CD4-positive, alpha-beta T cell treated with Interleukin-1 beta for 1 hour (primary cell): ENCODE results near the gene VAV3.

Source experiments
- DNase-seq, 2 donors: peaks; one replicate each; pipeline ENCODE4 v3.0.0-alpha.2; 2020 to 2022

Gene VAV3

DNA sequence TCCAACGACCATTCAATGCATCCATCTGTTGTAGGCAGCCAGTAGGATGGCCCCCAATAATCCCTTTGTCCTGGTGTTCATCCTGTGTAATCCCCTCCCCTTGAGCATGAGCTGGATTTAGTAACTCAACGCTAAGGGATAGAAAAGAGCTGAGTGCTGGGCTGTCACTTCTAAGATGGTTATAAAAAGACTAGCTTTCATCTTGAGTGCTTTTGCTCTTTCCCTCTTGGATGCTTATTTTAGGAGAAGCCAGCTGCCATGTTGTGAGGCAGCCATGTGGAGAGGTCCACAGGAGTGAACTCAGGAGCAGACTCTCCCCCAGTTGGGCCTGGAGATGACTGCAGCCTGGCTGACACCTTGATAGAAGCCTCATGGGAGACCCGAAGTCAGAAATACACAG, 401.5 kb downstream of the VAV3 start:
- DNase-seq, result no peak

DNA sequence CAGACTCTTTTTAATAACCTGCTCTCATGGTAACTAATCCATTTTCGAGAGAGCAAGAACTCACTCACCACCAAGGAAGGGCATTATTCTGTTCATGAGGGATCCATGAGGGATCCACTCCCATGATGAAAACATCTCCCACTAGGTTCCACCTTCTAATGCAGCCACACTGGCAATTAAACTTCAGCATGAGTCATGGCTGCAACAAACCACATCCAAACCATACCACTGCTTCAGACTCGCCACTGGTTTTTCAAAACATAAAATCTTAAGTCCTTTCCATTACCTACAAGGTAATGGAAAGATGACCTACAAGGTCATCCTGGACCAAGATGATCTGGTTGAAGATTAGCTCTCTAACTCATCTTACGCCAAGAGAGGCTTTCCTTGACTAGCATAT, 405.1 kb downstream of the VAV3 start:
- no peak for DNase-seq

DNA sequence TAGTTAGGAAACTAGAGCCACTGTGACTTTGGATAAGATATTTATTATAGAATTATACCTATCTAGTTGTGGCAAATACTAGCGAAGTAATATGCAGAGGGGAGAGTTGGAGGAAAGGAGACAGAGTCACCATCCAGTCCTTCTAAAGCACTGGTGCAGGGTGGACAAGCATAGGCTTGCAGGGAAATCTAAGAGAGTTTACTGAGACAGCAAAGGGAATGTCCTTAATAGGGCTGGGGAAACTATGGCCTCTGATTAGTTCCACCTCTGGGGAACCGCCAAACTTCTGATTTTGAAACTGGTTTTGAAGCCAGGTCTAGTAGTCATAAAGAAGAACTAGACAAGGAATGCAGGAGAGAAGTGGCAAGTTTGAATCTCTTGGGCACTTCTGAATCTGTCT, 407.9 kb downstream of the VAV3 start:
- DNase-seq, result no peak

DNA sequence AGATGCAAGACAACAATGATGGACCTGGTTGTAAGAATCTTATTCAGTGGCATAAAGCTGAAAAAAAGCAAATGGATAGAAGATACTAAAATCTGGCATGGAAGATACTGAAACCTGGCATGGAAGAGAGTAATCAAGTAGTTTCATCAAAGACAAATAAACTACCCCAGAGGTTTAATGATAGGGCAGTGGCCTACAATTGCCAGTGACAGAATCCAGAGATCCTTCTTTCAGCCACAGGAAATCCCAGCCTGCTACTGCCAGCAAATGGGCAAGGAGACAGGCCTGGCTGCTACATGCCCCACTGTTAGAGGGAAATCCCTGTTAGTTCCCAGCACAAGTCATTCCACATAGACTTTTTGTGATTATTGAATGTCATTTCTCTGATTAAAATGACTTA, 409.4 kb downstream of the VAV3 start:
- no peak for DNase-seq

DNA sequence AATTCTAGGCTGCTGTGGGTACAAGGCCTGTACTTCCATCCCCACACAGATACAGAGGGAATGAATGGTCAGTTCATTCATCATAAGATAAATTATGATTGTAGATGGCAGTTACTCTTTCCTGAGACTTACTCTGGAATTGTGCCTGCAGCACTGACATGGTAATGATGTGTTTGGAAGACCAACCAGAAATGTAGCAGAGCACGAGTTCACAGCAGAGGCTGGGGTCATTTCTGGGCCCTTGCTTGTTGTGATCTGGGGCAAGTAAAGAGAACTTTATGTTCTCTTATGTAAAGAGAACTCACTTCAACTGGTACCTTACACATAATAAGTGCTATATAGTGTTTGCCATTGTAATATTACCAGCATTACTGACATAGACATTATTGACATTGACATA, 412.2 kb downstream of the VAV3 start:
- no peak for DNase-seq

- no peak for DNase-seq
Measured at GRCh38 chr1:107551456-107551855, 413.5 kb downstream of the VAV3 start.

DNA sequence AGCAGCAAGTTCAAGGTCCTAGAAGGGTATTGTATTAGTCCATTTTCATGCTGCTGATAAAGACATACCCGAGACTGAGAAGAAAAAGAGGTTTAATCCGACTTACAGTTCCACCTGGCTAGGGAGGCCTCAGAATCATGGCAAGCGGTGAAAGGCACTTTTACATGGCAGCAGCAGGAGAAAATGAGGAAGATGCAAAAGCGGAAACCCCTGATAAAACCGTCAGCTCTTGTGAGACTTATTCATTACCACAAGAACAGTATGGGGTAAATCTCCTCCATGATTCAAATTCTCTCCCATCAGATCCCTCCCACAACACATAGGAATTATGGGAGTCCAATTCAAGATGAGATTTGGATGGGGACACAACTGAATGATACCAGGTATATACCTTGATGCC, 414.6 kb downstream of the VAV3 start:
- no peak for DNase-seq

- no peak for DNase-seq
Measured at GRCh38 chr1:107549152-107549810, 415.7 kb downstream of the VAV3 start.

DNA sequence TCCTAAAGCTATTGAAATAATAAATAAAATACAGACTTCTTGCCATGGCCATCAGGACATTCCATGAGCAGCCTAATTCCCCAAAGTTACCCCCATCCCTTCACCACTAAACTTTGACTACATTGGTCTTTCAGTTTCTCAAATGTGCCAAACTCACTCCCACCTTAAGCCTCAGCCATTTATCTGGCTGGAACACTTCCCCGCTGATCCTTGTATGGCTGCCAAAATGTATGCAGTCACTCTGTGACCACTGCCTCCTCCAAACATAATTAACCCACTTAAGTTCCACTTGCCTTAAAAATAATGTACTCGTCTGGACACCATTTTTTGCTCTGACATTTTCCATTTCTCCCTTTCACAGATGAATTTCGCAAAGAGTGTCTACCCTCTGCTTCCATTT, 416.7 kb downstream of the VAV3 start:
- no peak for DNase-seq

DNA sequence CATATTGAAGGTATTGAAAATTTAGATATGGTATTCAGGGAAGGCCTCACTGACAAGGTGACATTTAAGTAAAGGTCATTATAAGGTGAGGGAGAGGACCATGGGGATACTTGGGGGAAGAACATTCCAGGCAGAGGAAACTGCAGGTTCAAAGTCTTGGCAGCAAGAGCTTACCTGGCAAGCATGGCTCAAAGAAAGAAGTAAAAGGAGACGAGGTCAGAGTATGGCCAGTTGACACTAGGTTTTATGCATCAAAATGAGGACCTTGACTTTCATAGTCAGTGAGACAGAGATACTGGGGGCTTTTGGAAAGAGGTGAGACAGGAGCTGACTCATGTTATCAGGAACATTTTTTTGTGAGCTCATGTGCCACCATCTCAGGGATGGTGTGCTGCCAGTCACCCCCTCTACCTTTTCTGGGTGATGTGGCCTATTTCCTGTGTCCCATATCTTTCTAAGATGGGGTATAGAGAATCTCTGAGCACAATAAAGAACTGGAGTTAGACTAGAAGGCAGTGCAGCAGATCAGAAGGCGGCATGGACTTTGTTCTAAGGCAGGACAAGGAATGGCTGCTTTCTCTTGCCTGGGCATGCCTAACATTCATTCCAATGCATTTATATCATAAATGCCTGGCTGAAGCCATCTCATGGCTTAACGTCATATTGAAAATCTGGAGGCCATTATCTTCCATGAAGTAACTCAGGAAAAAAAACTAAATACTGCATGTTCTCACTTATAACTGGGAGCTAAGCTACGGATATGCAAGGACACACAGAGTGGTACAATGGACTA, 417.4 kb downstream of the VAV3 start:
- no peak for DNase-seq

- no peak for DNase-seq
Measured at GRCh38 chr1:107546576-107546975, 418.4 kb downstream of the VAV3 start.

- no peak for DNase-seq
Measured at GRCh38 chr1:107545879-107546278, 419.1 kb downstream of the VAV3 start.

- no peak for DNase-seq
Measured at GRCh38 chr1:107545056-107545577, 419.9 kb downstream of the VAV3 start.

DNA sequence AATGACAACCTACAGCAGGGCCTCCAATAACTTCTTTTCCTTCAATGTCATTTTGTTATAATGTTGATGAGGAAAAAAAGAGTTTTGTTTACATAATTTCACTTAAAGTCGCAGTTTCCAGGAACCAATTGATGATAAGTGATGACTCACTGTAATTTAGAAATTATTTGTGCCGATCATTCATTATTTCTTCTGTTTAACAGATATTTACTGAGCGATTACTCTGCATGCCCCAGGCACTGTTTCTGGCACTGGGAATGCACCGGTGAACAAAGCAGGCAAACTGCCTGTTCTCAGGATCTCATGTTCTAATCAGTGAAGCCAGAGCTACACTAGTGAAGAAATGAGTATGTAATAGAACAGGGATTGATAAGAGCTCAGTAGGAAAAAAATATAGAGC, 420.7 kb downstream of the VAV3 start:
- DNase-seq, result no peak

DNA sequence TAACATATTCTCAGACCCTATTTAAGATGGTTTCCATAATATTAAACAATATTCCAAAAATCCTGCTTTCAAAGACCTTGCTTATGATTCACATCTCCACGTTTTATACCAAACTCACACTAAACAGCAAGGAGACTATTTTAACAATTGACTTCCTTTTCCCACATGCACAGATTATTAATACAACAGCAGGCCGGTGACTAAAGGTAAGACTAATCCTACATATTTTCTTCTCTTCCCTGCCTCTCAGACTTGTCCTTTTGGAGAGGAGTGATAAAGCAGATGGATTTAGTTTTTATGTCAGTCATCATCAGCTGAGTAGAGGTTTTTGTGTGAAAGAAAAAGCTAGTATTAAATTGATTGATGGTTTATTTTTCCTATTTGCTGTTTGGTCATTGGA, 423.6 kb downstream of the VAV3 start:
- no peak for DNase-seq

GRCh38 chr1:107538502-107538901, 426.5 kb downstream of the VAV3 start:
- DNase-seq, result no peak

DNA sequence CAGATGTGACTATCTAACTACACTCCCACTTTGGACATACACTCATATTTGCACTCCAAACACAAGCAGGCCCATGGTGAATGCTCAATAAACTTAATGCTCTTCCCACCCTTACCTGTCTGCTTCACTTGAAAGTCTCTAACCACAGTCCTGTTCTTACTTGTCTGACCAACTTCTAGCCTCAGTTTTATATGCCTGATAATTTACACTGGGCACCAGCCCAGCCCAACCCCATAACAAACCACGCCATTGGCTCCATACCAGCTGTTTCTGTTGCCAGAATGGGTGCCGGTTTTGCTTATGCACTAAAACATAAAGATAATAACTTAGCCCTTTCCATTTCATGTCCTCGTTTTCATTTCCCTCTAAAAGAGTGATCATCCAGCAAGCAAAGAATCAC, 428.7 kb downstream of the VAV3 start:
- DNase-seq, result no peak

DNA sequence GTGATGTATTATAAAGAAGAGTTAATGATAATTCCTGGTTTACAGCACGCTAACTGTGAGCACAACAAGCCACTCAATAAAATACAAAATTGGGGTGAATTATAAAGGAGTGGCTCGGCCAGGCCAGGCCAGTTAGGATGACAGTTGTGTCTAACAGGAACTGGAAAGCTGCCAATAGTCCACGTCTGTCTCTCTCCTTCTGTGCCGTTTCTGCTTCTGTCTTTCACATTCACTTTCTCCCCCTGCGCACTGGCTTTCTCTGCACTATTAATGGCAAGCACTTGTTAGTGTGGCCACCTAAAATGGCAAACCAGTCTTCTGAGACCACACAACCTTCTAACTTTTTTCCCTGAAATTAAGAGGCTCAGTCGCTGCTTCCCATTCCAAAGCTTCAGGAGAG, 429.9 kb downstream of the VAV3 start:
- DNase-seq, result no peak

DNA sequence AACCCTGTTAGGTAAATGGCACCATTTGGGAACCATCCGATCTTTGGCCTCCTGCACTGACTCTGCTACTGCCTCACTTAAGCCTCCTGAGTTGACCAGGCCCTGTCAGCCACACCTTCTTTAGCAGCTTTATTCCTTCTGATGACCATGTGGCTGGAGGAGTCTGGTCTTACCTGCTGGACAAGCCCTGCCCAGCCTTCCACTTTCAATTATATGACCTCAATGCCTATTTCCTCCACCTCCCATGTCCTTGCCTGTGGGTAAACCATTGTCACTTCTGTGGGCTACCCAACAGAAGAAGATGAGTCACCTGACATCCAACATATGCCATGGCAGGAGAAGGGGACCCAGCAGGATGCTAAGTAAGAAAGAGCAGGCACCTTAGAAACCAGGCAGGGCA, 430.3 kb downstream of the VAV3 start:
- no peak for DNase-seq

DNA sequence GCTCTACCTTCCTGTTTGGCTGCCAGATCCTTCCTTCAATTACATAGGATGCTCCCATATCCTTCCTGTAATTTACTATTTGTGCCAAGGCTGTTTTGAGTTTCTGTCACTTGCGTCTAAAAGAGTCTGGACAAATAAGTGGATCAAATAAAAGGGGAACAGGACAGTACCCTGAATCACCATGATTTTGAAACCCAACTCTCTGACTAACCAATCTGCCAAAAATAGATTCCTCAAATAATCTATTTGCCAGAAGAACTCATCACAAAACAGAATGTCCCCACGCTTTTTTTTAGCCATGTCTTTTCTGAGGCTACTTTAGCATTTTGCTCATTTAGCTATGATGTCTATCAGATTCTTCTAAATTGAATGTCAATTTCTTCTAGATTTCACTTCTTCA, 431.5 kb downstream of the VAV3 start:
- DNase-seq, result no peak

GRCh38 chr1:107532318-107532717, 432.7 kb downstream of the VAV3 start:
- DNase-seq, result no peak

- DNase-seq, result no peak
Measured at GRCh38 chr1:107531065-107531908, 433.7 kb downstream of the VAV3 start.

- no peak for DNase-seq
Measured at GRCh38 chr1:107530543-107530942, 434.4 kb downstream of the VAV3 start.
